ENCODE data around the gene TAF10.
A peak's percentile ranks its signal among the peaks of the same experiment; 100 is the strongest.

The TAF10 gene

GRCh38 chr11:6625156-6625831 lies 13.3 kb upstream of the TAF10 start:
- no peak for DNase-seq (ENCODE audit: low spot score)

DNA sequence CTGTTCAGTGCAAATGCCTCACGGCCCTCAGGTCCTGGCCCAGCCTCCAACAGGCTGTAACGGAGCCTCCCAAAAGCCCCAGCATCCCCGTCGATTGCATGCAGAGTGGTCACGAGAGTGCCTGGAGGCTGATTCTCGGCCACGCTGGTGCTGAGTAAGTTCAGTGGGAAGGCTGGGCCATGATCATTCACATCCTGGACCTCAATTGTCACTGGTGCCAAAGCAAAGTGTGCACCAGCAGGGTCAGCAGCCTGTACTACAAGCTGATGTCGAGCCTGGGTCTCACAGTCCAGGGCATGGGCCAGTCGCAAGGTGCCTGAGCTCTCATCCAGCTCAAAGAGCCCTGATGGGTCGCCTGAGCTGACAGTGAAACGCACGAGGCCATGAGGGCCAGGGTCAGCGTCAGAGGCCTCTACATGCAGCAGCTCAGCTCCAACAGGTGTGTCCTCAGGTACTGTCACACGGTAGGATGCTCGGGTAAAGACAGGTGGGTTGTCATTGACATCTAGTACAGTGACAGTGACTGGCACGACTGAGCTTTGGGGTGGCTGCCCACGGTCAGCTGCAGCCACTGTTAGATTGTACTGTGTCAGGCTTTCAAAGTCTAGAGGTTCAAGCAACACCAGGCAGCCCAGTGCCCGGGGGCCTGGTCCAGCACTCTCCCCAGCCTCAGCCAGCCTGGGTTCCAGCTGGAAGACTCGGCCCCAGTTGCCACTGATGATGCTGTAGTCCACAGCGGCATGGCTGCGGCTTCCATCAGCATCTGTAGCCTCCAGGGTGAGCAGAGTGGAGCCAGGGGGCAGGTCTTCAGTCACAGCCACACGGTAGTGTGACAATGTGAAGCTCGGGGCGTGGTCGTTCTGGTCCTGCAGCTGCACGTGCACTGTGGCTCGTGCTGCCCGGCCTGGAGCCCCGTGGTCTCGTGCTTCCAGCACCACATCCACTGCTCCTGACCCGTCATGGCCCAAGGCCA lies 11.7 kb upstream of the TAF10 start:
- DNase-seq (ENCODE audit: low spot score) = no peak

DNA sequence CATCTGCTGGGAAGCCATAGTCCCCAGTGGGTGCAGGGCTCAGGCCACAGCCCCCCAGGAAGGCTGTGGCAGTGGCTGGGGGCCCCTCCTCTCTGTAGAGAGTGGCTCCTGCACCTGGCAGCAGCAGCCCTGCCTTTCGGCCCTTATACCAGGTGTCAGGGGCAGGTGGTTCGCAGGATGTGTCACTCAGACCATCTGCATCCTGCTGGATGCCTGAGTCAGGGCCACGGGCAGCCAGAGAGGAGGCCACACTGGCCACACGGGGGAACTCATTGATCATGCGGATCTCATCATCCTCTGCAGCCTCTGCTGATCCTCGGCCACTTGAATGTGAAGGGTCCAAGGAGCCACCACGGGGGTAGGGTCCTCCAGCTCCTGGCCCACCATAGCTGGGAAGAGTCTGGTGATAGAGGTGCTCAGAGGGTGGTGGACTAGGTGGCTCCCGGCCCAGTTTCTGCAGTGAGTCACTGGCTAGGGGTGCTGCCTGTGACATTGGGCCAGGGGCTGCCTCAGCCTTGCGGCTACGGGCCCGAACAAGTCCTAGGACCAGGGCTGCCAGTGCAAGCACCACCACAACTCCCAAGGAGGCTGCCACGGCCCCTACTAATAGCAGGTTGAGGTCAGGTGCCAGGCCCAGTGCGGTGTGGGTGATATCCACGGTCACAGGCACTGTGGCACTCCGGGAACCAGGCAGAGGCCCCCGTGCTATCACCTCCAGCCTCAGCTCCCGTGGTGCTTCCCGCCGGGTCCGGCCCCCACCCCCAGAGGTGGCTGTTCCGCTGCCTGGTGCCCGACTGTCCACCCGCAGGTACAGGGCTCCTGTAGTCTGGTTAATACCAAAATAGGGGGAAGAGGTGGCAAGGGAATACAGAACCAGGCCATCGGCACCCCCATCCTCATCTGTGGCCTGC lies 10.5 kb upstream of the TAF10 start:
- no peak for DNase-seq (ENCODE audit: low spot score)

DNA sequence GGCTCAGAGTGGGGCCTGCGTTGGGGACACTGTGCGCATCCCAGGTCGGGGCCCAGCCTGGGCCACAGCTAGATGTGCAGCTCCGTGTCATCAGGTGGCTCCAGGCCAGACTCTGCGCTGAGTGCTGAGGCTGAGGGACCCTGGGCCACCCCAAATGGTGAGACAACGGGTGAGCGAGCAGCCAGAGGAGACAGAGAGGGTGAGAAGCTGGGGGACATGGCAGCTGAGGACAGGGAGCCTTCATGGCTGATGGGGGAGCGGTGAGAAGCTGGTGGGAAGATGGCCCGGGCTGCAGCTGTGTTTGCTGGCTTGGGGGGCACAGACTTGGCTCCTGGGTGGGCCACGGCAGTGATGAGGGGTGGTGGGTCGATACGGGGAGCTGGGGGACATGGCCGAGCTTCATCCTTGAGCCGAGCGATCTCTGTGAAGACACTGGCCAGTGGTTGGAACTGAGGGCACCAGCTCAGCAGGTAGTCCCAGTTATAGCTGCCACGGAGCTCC lies 9.7 kb upstream of the TAF10 start:
- no peak for DNase-seq (ENCODE audit: low spot score)

GRCh38 chr11:6620636-6621035 lies 8.6 kb upstream of the TAF10 start:
- no peak for DNase-seq (ENCODE audit: low spot score)

DNA sequence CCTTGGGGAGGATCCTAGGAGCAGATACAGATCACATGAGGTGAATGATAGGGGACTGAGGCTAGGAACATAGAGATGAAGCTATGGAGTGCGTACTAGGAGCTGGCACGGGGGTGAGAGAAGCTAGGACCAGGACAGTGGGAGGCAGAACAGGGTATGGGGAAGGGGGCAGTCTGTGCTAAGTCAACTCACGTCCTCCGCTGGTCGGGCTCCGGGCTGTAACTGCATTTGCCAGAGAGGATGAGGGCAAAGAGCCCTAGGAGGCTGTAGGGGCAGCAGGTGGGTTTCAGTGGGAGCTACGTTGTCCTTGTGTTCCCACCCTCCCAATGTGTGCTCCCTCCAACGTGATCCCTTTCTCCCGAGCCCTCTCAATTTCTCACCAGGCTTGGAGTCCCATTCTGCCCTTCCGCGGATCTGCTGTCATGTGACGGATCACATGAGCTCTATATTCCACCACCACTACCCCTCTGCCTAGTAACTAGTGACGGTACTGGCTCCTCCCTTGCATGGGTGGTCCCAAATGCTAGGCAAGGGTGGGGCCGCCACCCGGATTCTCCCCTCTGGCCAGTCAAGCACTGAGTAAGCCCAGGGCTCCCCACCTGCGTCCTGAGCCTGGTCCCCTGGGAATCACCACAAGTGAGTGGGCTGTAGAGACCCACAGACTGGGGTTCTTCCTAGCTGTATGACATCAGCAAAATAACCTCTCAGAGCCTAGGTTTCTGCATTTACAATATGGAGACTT lies 7.2 kb upstream of the TAF10 start, which contains the start of gene TPP1:
Gene TPP1 (minus strand): TSS at position 419 of the 742 bp plus-strand sequence. CDS start 22 bp downstream, at position 397.
- DNase-seq (ENCODE audit: low spot score) = peak; percentile 92

GRCh38 chr11:6618117-6619003 lies 6.3 kb upstream of the TAF10 start:
- peak; percentile 89 for DNase-seq (ENCODE audit: low spot score)

GRCh38 chr11:6617315-6617781 lies 5.3 kb upstream of the TAF10 start:
- peak; percentile 84 for DNase-seq (ENCODE audit: low spot score)

GRCh38 chr11:6616596-6617250 lies 4.7 kb upstream of the TAF10 start:
- no peak for DNase-seq (ENCODE audit: low spot score)

DNA sequence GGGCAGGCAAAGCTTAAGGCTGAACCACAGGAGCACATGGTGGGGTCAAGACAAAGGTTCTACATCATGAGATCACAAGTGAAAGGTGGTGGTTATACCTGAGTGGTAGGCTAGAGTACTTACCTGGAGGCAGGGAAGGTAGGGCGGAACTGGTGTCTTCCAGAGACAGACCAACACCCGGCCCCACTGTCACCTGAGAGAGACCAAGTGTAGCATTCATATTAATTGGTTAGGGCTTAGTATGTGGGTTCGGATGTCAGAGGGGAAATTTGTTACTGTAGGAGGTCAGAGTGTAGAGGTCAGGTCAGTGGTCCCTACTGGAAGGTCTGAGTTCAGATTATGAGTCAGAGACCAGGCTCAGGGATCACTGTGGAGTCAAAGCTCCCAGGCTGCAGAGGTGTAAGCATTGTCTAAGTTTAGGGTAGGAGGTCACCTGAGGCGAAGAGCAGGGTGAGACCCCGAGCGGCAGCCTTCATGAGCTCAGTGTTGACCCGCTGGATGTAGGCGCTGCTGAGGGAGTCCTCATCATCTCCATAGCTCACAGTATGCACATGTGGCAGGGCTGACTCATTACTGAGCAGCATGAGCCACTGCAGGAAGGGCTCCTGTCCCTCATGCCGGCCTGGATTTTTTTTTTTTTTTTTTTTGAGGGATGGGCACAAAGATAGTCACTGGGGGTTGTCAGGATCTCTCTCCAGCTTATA lies 4.0 kb upstream of the TAF10 start:
- no peak for DNase-seq (ENCODE audit: low spot score)

DNA sequence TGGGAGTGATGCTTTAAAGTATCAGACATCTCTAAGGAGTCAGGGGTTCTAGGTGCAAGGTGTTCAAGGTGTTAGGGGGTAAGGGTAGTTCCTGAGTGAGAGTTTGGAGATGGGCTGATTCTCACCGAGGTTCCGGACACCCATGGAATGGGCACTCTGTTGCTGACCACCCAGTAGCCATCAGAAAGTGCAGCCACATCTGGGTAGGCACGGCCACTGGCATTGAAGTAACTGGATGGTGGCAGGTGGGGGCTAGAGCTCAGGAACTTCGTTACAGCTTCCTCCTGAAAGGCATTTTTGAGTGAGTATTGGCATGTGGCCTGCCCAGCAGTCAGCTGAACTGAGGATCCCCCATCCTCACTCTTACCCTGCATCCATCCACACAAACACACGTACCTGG lies 3.0 kb upstream of the TAF10 start:
- no peak for DNase-seq (ENCODE audit: low spot score)

DNA sequence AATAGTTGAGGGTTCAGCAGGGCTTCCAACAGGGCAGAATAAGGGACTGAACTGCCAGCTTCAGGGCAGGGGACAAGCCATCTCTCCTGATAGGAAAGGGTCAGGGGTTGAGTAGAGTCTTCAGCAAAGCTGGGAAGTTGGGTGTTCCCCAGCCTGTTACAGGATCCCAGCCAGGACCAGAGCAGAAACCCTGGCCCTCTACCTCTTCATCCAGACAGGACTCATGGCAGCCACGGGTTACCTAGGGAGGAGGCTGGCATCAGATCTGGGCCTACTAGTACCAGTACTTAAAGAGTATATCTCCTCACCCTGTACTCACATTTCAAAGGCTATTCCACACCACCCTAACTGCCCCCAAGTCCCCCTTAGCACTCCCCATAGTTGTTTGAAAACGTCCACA lies 2.4 kb upstream of the TAF10 start:
- DNase-seq (ENCODE audit: low spot score) = no peak

- no peak for DNase-seq (ENCODE audit: low spot score)
Observed at GRCh38 chr11:6613496-6613895, 1.5 kb upstream of the TAF10 start.

DNA sequence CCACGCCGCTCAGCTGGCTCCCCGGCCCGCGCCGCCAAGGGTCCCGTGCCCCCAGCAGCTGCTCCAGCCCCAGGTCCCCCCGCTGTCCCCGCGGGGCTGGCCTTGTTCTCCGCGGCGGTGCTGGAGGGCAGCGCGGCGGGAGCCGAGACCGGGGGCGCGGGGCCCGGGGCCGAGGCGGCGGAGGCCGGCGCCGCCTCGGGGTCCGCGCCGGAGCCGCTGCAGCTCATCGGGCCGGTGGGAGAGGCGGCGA lies 128 bp downstream of the TAF10 start:
- DNase-seq (ENCODE audit: low spot score) = no peak

- DNase-seq (ENCODE audit: low spot score) = no peak
Observed at GRCh38 chr11:6611092-6611962, 689 bp downstream of the TAF10 start.

- DNase-seq (ENCODE audit: low spot score) = no peak
Observed at GRCh38 chr11:6610591-6610990, 1.4 kb downstream of the TAF10 start.

DNA sequence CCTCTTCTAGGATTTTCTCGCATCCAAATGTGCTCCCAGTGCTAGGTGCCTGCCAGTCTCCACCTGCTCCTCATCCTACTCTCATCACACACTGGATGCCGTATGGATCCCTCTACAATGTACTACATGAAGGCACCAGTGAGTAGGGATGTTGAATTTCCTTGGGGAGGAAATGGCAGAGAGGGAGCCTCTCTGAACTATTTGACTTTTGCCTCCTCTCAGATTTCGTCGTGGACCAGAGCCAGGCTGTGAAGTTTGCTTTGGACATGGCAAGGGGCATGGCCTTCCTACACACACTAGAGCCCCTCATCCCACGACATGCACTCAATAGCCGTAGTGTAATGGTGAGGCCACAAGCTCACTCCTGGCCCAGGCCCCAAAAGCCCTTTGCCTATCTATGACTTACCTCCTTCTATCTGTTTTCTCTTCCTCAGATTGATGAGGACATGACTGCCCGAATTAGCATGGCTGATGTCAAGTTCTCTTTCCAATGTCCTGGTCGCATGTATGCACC lies 2.5 kb downstream of the TAF10 start:
- DNase-seq (ENCODE audit: low spot score) = no peak
